Endothelial cell of umbilical vein (primary cell): ENCODE results near the gene HDGFL2.

Source experiments
- MAX ChIP-seq: IDR thresholded peaks from 2 replicates; pipeline ENCODE4 v1.6.1; 2011; ENCODE audit not compliant: insufficient read depth, insufficient read length
- MYC ChIP-seq: IDR thresholded peaks from one replicate; pipeline ENCODE4 v1.6.1; 2011; ENCODE audit warnings: mild to moderate bottlenecking, low read depth, low read length

- TF ChIP-seq MYC, result no peak
- TF ChIP-seq MAX, result no peak
These were observed 15.0 kb upstream of the HDGFL2 start for GRCh38 chr19:4456843-4457653.
